A549 (cell line): ENCODE measurements around the gene ITIH3. TPM values are rescaled to one million over a fixed set of nuclear protein-coding genes. Genes with fewer than 3 reads are reported as not detected.

Experiments
- ATAC-seq, 2 experiments: fragments of 200-7000 bp in 1 of 2; fragments of >200 bp in 1 of 2; cut with Nextera tagmentation in 1 of 2; cut with Tn5 transposase in 1 of 2; 3 replicates each; pipeline versions ENCODE4 v1.8.0 to v1.9.1; 2018 to 2020; ENCODE audit warnings: mild to moderate bottlenecking in 1 of 2, moderate library complexity in 1 of 2
- CTCF ChIA-PET: fragments of 300-600 bp; sonication (Branson Sonifier 250); formaldehyde crosslinking; extraction: SDS; loops from one replicate; lab custom pipeline; 2021; ENCODE audit warnings: antibody characterized with exemption, inconsistent platforms; lab: Yijun Ruan, JAX
- POLR2A ChIA-PET: fragments of 350-600 bp; formaldehyde crosslinking; extraction: SDS; loops from one replicate; lab custom pipeline; 2021; ENCODE audit warnings: antibody characterized with exemption, inconsistent platforms; lab: Yijun Ruan, JAX
- DNase-seq, 2 experiments: peaks; one replicate each; pipeline versions ENCODE4 v3.0.0 to v3.0.0-alpha.2; 2011 to 2016; ENCODE audit warnings: low read depth in 1 of 2, low spot score in 1 of 2
- FAIRE-seq: peaks from 2 replicates; lab custom pipeline; 2011; peaks lifted over from hg19 to GRCh38; lab: Jason Lieb, UNC
- H3K27ac ChIP-seq, 2 experiments: fragments of >200 bp; sonication (Bioruptor Twin); formaldehyde crosslinking; 3 replicates each; pipeline ENCODE4 v1.5.1; 2016 to 2017
- H3K4me1 ChIP-seq: fragments of >200 bp; sonication (Bioruptor Twin); formaldehyde crosslinking; 3 replicates; pipeline ENCODE4 v1.6.1; 2016
- H3K4me2 ChIP-seq: fragments of >200 bp; sonication (Bioruptor Twin); formaldehyde crosslinking; 3 replicates; pipeline ENCODE4 v1.6.1; 2016
- H3K4me3 ChIP-seq: fragments of >200 bp; sonication (Bioruptor Twin); formaldehyde crosslinking; 3 replicates; pipeline ENCODE4 v1.5.1; 2016
- H3K9me3 ChIP-seq: fragments of >200 bp; sonication (Bioruptor Twin); formaldehyde crosslinking; 3 replicates; pipeline ENCODE4 v1.6.1; 2016
- CBX8 ChIP-seq: fragments of 200-600 bp; sonication (generic); IDR thresholded peaks from 2 replicates; pipeline ENCODE4 v1.6.1; 2016
- CHD4 ChIP-seq: fragments of 200-600 bp; sonication (generic); IDR thresholded peaks from 2 replicates; pipeline ENCODE4 v1.6.1; 2016; ENCODE audit warnings: antibody characterized with exemption, mild to moderate bottlenecking, borderline replicate concordance
- EP300 ChIP-seq, 2 experiments: fragments of >200 bp; sonication (Bioruptor Twin); formaldehyde crosslinking; IDR thresholded peaks; 2 replicates in 1 of 2; 3 replicates in 1 of 2; pipeline ENCODE4 v1.6.1; 2016 to 2017
- HDAC2 ChIP-seq: fragments of 200-600 bp; sonication (generic); IDR thresholded peaks from 2 replicates; pipeline ENCODE4 v1.6.1; 2016
- HEYL ChIP-seq: fragments of 250-450 bp; sonication (Bioruptor Pico); IDR thresholded peaks from 2 replicates; pipeline ENCODE4 v1.8.0; 2021; ENCODE audit warnings: mild to moderate bottlenecking, moderate library complexity
- HOXA7 ChIP-seq: fragments of 250-450 bp; sonication (Bioruptor Pico); IDR thresholded peaks from 2 replicates; pipeline ENCODE4 v1.5.0; 2020; ENCODE audit warnings: mild to moderate bottlenecking, moderate library complexity
- HOXB5 ChIP-seq: fragments of 250-450 bp; sonication (Bioruptor Pico); IDR thresholded peaks from 2 replicates; pipeline ENCODE4 v1.5.0; 2020; ENCODE audit warnings: mild to moderate bottlenecking, moderate library complexity
- JUN ChIP-seq, 2 experiments: fragments of >200 bp; sonication (Bioruptor Twin); formaldehyde crosslinking; IDR thresholded peaks; 2 replicates in 1 of 2; 3 replicates in 1 of 2; pipeline ENCODE4 v1.6.1; 2016 to 2017
- NFE2L2 ChIP-seq: fragments of 150-350 bp; conservative IDR thresholded peaks from 2 replicates; pipeline ENCODE4 v1.6.1; 2014; ENCODE audit warnings: low read length
- PHF8 ChIP-seq: fragments of 200-600 bp; sonication (generic); IDR thresholded peaks from 2 replicates; pipeline ENCODE4 v1.6.1; 2016; ENCODE audit warnings: low read depth, mild to moderate bottlenecking, antibody characterized with exemption, moderate library complexity, borderline replicate concordance
- RCOR1 ChIP-seq: fragments of 150-350 bp; IDR thresholded peaks from 2 replicates; pipeline ENCODE4 v1.6.1; 2014; ENCODE audit warnings: antibody characterized with exemption, low read length, low read depth
- RFX5 ChIP-seq: fragments of 450-650 bp; IDR thresholded peaks from 2 replicates; pipeline ENCODE4 v1.7.1; 2014; ENCODE audit warnings: antibody characterized with exemption, mild to moderate bottlenecking, moderate library complexity
- TP53 ChIP-seq: fragments of 250-450 bp; sonication (Bioruptor Pico); IDR thresholded peaks from 2 replicates; pipeline ENCODE4 v1.5.0; 2021; ENCODE audit warnings: mild to moderate bottlenecking, moderate library complexity
- WGBS: methylation state at CpG from one replicate; pipeline ENCODE4 v1.1.6; 2017; ENCODE audit errors: missing lambda C conversion rate; 5-methylcytosine and 5-hydroxymethylcytosine counted together
- polyA plus RNA-seq, 4 experiments: library from polyadenylated mRNA; depleted of rRNA in 3 of 4; stranded (reverse); fragments of >200 nt; fragmentation: RNase III in 1 of 4; extraction: RNeasy Plus Mini Kit Qiagen cat#74134 plus additional on column Dnase treatment in 1 of 4; gene quantifications; 2 replicates in 3 of 4; 3 replicates in 1 of 4; pipeline ENCODE4 v1.2.3, GENCODE V29; 2011 to 2017
- TF ChIP-seq, protein P1 (sequence below): fragments of >200 bp; sonication (Bioruptor Twin); formaldehyde crosslinking; IDR thresholded peaks from 3 replicates; pipeline ENCODE4 v1.6.1; 2016
- TF ChIP-seq, protein P2 (sequence below): IDR thresholded peaks from 2 replicates; pipeline ENCODE4 v1.6.1; 2012
- TF ChIP-seq, protein P3 (sequence below): fragments of 150-350 bp; IDR thresholded peaks from 2 replicates; pipeline ENCODE4 v1.6.1; 2014; ENCODE audit warnings: low read depth, mild to moderate bottlenecking, low read length
- TF ChIP-seq, protein P4 (sequence below): fragments of 250-450 bp; sonication (Bioruptor Pico); IDR thresholded peaks from 2 replicates; pipeline ENCODE4 v1.5.0; 2020; ENCODE audit warnings: low read depth, mild to moderate bottlenecking, moderate library complexity
- TF ChIP-seq, protein P5 (sequence below): fragments of 250-450 bp; sonication (Bioruptor Pico); IDR thresholded peaks from 2 replicates; pipeline ENCODE4 v1.5.0; 2021; ENCODE audit warnings: mild to moderate bottlenecking, moderate library complexity, borderline replicate concordance

Gene ITIH3
- polyA plus RNA-seq, 2 of the 4 experiments (the other 2 are of a cell fraction): 0.09 TPM; not detected in 1

DNA sequence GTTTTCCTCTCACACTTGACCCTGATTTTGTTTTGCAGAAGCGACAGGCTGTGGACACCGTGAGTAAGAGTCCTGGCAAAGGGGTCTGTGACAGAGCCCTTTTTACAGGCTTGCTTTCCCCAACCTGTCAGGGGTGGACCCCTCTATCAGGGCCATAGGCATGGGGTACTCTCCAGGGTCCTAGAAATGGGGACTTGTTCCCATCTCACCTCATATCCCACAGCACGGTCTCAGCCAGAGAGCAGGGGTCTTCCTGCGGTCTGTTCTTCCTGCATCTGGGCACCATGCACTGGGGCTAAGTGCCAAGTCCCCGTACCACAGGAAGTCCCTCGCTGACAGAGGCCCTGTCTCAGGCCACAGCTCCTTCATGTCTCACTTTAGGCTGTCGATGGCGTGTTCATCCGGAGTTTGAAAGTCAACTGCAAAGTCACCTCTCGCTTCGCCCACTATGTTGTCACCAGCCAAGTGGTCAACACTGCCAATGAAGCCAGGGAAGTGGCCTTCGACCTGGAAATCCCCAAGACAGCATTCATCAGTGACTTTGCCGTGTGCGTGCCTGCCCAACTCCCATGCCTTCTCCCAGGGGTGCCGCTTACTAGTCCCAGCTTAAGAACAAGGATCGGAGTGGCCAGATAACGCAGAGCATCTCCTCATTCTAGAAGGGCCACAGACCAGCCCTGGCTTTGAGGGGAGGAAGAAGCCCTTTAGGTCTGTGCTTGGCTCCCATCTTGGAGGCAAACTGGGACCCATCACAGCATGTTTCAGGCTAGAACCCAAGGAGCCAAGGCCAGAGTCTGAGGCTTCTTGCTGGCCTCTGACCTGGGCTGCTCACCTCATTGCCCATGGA is 16.4 kb upstream of the ITIH3 start:
- H3K4me2 ChIP-seq: no peak overlapping the region
- FAIRE-seq (no peak), DNase-seq (no peak), ATAC-seq (no peak)
- ChIA-PET POLR2A (no interaction called here), CTCF (interaction anchor here (0.6 to 1.2 kb wide), 3 partner anchors 9 to 23 kb away, joined by 3 read pairs; no protein-coding TSS in a partner anchor)
- no peak overlapping the region for H3K4me3 ChIP-seq
- H3K4me1 ChIP-seq: no peaks in the 10 kb centered on the region
- TF ChIP-seq JUN (IDR thresholded peaks at IDR 0.05) (no peak), RFX5 (no peak), HOXB5 (CRISPR knock-in tag) (no peak), CHD4 (no peak), PHF8 (no peak), RCOR1 (no peak), NFE2L2 (no peak), HDAC2 (no peak), HOXA7 (no peak), EP300 (IDR thresholded peaks at IDR 0.05) (no peak), CBX8 (no peak), TP53 (CRISPR knock-in tag) (no peak), HEYL (CRISPR knock-in tag) (no peak)
- TF ChIP-seq, protein P1, sequence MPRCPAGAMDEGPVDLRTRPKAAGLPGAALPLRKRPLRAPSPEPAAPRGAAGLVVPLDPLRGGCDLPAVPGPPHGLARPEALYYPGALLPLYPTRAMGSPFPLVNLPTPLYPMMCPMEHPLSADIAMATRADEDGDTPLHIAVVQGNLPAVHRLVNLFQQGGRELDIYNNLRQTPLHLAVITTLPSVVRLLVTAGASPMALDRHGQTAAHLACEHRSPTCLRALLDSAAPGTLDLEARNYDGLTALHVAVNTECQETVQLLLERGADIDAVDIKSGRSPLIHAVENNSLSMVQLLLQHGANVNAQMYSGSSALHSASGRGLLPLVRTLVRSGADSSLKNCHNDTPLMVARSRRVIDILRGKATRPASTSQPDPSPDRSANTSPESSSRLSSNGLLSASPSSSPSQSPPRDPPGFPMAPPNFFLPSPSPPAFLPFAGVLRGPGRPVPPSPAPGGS: no peak
- TF ChIP-seq, protein P2, sequence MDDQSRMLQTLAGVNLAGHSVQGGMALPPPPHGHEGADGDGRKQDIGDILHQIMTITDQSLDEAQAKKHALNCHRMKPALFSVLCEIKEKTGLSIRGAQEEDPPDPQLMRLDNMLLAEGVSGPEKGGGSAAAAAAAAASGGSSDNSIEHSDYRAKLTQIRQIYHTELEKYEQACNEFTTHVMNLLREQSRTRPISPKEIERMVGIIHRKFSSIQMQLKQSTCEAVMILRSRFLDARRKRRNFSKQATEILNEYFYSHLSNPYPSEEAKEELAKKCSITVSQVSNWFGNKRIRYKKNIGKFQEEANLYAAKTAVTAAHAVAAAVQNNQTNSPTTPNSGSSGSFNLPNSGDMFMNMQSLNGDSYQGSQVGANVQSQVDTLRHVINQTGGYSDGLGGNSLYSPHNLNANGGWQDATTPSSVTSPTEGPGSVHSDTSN: no peak
- TF ChIP-seq, protein P3, sequence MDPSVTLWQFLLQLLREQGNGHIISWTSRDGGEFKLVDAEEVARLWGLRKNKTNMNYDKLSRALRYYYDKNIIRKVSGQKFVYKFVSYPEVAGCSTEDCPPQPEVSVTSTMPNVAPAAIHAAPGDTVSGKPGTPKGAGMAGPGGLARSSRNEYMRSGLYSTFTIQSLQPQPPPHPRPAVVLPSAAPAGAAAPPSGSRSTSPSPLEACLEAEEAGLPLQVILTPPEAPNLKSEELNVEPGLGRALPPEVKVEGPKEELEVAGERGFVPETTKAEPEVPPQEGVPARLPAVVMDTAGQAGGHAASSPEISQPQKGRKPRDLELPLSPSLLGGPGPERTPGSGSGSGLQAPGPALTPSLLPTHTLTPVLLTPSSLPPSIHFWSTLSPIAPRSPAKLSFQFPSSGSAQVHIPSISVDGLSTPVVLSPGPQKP: no peak
- TF ChIP-seq, protein P4, sequence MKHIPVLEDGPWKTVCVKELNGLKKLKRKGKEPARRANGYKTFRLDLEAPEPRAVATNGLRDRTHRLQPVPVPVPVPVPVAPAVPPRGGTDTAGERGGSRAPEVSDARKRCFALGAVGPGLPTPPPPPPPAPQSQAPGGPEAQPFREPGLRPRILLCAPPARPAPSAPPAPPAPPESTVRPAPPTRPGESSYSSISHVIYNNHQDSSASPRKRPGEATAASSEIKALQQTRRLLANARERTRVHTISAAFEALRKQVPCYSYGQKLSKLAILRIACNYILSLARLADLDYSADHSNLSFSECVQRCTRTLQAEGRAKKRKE (CRISPR knock-in tag): no peak
- TF ChIP-seq, protein P5, sequence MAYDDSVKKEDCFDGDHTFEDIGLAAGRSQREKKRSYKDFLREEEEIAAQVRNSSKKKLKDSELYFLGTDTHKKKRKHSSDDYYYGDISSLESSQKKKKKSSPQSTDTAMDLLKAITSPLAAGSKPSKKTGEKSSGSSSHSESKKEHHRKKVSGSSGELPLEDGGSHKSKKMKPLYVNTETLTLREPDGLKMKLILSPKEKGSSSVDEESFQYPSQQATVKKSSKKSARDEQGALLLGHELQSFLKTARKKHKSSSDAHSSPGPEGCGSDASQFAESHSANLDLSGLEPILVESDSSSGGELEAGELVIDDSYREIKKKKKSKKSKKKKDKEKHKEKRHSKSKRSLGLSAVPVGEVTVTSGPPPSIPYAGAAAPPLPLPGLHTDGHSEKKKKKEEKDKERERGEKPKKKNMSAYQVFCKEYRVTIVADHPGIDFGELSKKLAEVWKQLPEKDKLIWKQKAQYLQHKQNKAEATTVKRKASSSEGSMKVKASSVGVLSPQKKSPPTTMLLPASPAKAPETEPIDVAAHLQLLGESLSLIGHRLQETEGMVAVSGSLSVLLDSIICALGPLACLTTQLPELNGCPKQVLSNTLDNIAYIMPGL (CRISPR knock-in tag): no peak
- no peak overlapping the region for H3K27ac ChIP-seq
- no peaks in the 10 kb centered on the region for H3K9me3 ChIP-seq
- 77% methylated on average over 12 of the region's 17 CpGs for WGBS
